Right kidney (tissue), 1 donor: ENCODE measurements around the gene SART3.
"Not testable (repeated sequence)": the region's sequence is repeated elsewhere in the genome, so short reads cannot be mapped to it uniquely, and the experiment has no call there.

Experiments
- DNase-seq: peaks from one replicate; pipeline ENCODE4 v3.0.0-alpha.2; 2016

The SART3 gene

GRCh38 chr12:108519558-108519957, 41.4 kb downstream of the SART3 start:
- no peak for DNase-seq

DNA sequence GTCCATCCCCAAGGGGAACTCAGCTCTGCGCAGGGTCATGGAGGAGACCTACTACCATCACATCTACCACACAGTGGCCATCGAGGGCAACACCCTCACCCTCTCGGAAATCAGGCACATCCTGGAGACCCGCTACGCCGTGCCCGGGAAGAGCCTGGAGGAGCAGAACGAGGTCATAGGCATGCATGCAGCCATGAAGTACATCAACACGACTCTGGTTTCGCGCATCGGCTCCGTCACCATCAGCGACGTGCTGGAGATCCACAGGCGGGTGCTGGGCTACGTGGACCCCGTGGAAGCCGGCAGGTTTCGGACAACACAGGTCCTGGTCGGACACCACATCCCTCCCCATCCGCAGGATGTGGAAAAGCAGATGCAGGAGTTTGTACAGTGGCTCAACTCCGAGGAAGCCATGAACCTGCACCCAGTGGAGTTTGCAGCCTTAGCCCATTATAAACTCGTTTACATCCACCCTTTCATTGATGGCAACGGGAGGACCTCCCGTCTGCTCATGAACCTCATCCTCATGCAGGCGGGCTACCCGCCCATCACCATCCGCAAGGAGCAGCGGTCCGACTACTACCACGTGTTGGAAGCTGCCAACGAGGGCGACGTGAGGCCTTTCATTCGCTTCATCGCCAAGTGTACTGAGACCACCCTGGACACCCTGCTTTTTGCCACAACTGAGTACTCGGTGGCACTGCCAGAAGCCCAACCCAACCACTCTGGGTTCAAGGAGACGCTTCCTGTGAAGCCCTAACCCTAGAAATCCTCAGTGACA, 42.1 kb downstream of the SART3 start:
- no peak for DNase-seq

DNA sequence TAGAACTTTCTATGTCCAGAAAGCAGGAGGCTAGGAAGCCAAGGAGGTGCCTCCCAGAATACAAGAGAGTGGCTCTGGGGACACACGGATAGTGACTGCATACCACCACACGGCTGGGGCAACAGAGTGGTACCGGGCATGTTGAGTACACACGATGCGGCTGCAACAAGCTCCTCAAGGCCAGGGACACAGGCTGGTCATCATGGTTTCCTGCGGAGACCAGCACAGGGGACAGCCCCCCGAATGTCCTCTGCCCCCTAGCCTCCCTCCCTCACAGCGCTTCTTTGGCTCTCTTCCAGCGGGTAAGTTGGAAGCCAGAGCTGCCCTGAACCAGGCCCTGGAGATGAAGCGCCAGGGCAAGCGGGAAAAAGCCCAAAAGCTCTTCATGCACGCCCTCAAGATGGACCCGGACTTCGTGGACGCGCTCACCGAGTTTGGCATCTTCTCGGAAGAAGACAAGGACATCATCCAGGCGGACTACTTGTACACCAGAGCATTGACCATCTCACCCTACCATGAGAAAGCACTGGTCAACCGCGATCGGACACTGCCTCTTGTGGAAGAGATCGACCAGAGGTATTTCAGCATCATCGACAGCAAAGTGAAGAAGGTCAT, 42.8 kb downstream of the SART3 start:
- DNase-seq = no peak

DNA sequence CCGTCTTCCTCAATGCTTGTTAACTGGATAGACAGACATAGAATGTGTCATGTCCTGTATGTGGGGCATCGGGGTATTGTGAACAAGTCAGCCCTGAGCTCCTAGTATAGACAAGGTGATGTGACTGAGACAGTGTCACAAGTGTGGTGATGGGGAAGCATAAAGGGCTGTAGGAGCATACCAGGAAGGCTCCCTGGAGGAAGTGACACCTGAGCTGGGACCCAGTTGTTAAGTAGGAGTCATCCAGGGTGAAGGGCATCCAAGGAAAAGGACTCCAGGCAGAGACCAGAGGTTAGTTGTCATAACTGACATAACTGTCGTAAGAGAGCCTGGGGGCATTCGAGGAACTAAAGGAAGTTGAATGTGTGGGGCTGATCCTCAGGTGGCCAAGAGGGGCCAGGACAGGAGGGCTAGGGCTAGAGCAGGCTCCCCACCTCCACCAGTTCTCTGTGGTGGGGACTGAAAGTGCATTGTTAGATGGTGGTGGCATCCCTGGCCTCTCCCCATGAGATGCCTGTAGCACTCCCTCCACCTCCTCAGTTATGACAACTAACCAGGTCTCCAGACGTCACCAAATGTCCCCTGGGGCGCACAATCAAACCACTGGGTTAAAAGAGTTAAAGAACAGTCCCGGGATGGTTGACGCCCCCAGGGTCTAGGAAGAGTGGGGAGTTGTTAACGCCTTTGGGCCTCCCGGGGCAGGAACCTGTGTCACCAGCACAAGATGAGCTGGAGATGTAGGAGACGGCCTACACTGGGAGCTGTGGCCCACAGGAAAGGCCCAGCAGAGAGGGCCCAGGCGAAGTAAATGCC, 43.5 kb downstream of the SART3 start:
- no peak for DNase-seq

GRCh38 chr12:108516511-108517275, 44.3 kb downstream of the SART3 start:
- no peak for DNase-seq

DNA sequence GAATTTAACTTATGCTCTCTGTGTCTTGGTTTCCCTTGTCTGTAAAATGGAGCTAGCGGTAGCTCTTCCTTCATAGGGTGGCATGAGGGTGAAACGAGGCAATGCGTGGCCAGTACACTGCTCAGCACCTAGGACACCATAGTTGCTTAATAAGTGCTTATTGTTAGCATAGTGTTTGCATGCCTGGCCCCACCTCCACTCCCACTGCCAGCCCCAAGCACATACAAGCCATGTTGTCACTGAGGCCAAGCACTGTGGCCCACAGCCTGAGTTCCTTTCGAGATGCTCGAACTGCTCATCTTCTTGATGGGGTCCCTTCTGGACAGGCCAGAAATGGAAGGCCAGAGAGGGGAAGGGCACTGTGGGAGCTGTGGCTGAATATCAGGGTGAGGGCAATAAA, 45.1 kb downstream of the SART3 start:
- peak; percentile 9 for DNase-seq

GRCh38 chr12:108514973-108515814, 45.8 kb downstream of the SART3 start, which contains the start of gene FICD:
FICD (plus strand) TSS chr12:108515277; CDS start chr12:108516973, 1,696 bp downstream.
- peak; percentile 87 for DNase-seq

DNA sequence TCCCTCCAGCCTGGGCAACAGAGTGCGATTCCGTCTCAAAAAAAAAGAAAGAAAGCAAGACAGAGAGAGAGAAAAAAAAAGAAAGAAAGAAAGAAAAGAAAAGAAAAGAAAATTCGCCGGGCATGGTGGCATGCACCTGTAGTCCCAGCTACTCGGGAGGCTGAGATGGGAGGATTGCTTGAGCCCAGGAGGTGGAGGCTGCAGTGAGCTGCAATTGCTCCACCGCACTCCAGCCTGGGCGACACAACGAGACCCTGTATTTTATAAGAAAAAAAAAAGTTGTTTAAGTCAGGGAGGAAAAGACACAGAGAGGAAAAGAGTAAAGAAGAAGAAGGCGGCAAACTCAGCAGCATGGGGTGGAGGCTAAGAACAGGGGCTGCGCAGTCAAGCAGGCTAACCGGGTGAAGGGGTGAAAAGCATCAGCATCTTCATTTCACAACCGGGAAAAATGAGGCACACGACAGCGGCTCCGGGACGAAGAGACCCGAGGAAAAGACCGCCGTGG, 46.5 kb downstream of the SART3 start:
- DNase-seq = no peak

- DNase-seq = peak; percentile 49
These were observed 49.1 kb downstream of the SART3 start for GRCh38 chr12:108511633-108512540.

- no peak for DNase-seq
These were observed 50.1 kb downstream of the SART3 start for GRCh38 chr12:108510836-108511235.

DNA sequence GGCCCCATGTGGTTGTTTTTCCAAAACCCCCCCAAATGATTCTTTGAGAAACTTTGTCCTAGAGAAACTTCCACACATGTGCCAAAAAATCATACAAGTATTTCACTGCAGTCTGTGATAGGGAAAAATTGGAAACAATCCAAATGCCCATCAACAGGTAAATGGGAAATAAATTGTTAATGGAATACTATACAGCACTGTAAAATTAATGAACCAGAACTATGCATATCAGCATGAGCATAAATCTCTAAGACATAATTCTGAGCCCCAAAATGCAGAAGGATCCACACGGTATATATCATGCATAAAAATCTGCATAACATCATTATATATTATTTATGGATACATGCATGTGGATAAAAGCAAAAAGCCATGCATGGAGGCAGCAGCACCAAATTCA, 51.2 kb downstream of the SART3 start:
- no peak for DNase-seq

- DNase-seq = no peak
These were observed 52.9 kb downstream of the SART3 start for GRCh38 chr12:108507971-108508642.

DNA sequence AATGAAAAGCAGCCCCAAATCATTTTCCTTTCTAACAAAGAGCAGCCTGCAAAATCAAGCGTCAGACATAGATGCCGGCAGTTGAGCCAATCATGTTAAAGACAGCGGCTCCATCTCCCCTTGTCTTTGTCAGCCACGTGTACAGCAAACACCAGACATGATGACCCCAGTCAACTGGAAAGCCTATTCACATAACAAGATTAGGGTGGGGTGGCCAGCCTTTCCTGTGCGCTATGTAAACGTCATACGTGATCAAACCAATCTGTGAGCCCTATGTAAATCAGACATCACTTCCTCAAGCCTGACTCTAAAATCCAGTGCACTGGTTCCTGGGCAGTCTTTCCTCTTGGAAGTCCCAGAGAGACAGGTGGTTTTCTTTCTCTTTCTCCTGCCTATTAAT, 55.8 kb downstream of the SART3 start:
- no peak for DNase-seq

DNA sequence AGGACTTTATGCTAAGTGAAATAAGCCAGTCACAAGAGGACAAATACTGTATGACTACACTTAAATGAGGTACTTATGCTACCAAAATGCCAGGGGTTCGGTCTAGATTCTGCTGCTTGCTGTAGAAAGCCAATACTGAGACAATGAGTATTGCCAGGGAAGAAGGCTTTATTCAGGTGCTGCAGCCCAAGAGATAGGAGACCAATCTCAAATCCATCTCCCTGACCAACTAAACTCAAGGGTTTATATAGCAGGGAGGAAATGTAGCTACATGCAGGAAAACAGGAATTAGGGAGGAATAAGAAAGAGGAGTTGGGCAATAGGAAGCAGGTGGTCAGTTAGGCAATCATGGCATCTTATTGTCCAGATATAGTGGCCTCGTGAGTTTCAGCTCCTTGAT, 58.1 kb downstream of the SART3 start:
- no peak for DNase-seq

GRCh38 chr12:108498136-108498535, 62.8 kb downstream of the SART3 start:
- DNase-seq = no peak

GRCh38 chr12:108495823-108496579, 65.0 kb downstream of the SART3 start:
- DNase-seq = no peak

- DNase-seq = no peak
These were observed 65.9 kb downstream of the SART3 start for GRCh38 chr12:108495054-108495453.

DNA sequence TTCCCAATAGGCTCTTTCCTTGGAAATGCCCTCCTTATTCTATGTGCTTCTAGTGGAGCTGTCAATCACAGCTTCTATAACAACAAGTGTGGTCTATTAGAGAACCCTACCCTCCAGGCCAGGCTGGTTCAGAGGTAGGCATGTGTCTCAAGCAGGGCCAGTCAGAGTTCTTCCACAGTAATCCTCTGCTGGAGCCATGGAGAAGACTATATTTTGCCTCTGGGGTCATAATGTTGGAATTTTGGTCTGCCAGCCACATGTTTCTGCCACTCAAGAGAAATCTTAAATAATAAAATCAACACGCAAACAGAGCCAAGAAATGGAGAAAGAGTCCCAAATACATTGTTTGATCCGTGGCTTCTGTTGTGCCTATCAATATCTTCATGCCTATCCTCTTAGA, 69.7 kb downstream of the SART3 start:
- no peak for DNase-seq

- DNase-seq = not testable (repeated sequence)
These were observed 73.9 kb downstream of the SART3 start for GRCh38 chr12:108487029-108487428.
